HUES6 (cell line): Measurements from ENCODE around the gene ROR2.
A peak's percentile ranks its signal among the peaks of the same experiment; 100 is the strongest.

Experiments used
- H3K27ac ChIP-seq: 2 replicates; pipeline ENCODE4 v1.7.0; 2013; ENCODE audit warnings: low read depth, mild to moderate bottlenecking, low read length, inconsistent platforms
- H3K27me3 ChIP-seq: 2 replicates; pipeline ENCODE4 v1.6.1; 2013; ENCODE audit warnings: low read length; ENCODE audit not compliant: control insufficient read depth, insufficient read depth
- H3K36me3 ChIP-seq: 2 replicates; pipeline ENCODE4 v1.6.1; 2013; ENCODE audit warnings: low read length; ENCODE audit not compliant: control insufficient read depth, insufficient read depth
- H3K4me1 ChIP-seq: 2 replicates; pipeline ENCODE4 v1.6.1; 2013; ENCODE audit warnings: low read length; ENCODE audit not compliant: control insufficient read depth, insufficient read depth
- H3K4me3 ChIP-seq: 2 replicates; pipeline ENCODE4 v1.5.1; 2013; ENCODE audit warnings: low read depth, low read length
- H3K9ac ChIP-seq: one replicate; pipeline ENCODE4 v1.6.1; 2013; ENCODE audit warnings: mild to moderate bottlenecking, low read length
- H3K9me3 ChIP-seq: 2 replicates; pipeline ENCODE4 v1.6.1; 2013; ENCODE audit warnings: low read depth, low read length; ENCODE audit not compliant: control insufficient read depth, insufficient read depth

Gene ROR2

GRCh38 chr9:91948597-91949391 lies 1.2 kb downstream of the ROR2 start:
- Histone ChIP-seq H3K9me3 (peaks cover 3% of the 10 kb centered on the region; the same call in 1 of the 2 replicates), H3K36me3 (no peaks in the 10 kb centered on the region), H3K27me3 (peaks cover 36% of the 10 kb centered on the region), H3K27ac (peak overlapping the region; percentile 72; the same call in 1 of the 2 replicates), H3K9ac (peak overlapping the region; percentile 92), H3K4me1 (peaks cover 50% of the 10 kb centered on the region), H3K4me3 (peak overlapping the region; percentile 83)

- Histone ChIP-seq H3K4me3 (peak overlapping the region; percentile 83), H3K27me3 (peaks cover 36% of the 10 kb centered on the region), H3K27ac (peak overlapping the region; percentile 72; the same call in 1 of the 2 replicates), H3K9ac (peak overlapping the region; percentile 92), H3K36me3 (no peaks in the 10 kb centered on the region), H3K4me1 (peaks cover 50% of the 10 kb centered on the region), H3K9me3 (peaks cover 3% of the 10 kb centered on the region; the same call in 1 of the 2 replicates)
Measured at GRCh38 chr9:91948101-91948596, 1.9 kb downstream of the ROR2 start.

GRCh38 chr9:91946653-91947488 lies 3.2 kb downstream of the ROR2 start:
- peaks cover 3% of the 10 kb centered on the region; the same call in 1 of the 2 replicates for H3K36me3 ChIP-seq
- peak overlapping the region; percentile 83; the same call in 1 of the 2 replicates for H3K4me3 ChIP-seq
- peaks cover 36% of the 10 kb centered on the region for H3K27me3 ChIP-seq
- H3K9me3 ChIP-seq, result peaks cover 9% of the 10 kb centered on the region; the same call in 1 of the 2 replicates
- peaks cover 50% of the 10 kb centered on the region for H3K4me1 ChIP-seq
- no peak overlapping the region for H3K27ac ChIP-seq
- peak overlapping the region; percentile 27 for H3K9ac ChIP-seq

GRCh38 chr9:91946196-91946595 lies 3.8 kb downstream of the ROR2 start:
- Histone ChIP-seq H3K9ac (peak overlapping the region; percentile 27), H3K27ac (no peak overlapping the region), H3K4me3 (peak overlapping the region; percentile 6; the same call in 1 of the 2 replicates), H3K4me1 (peaks cover 47% of the 10 kb centered on the region), H3K9me3 (peaks cover 9% of the 10 kb centered on the region; the same call in 1 of the 2 replicates), H3K36me3 (peaks cover 3% of the 10 kb centered on the region; the same call in 1 of the 2 replicates), H3K27me3 (peaks cover 30% of the 10 kb centered on the region)

- Histone ChIP-seq H3K4me1 (peaks cover 40% of the 10 kb centered on the region), H3K4me3 (no peak overlapping the region; the same call in 1 of the 2 replicates), H3K36me3 (peaks cover 3% of the 10 kb centered on the region; the same call in 1 of the 2 replicates), H3K27ac (no peak overlapping the region; the same call in 1 of the 2 replicates), H3K9ac (no peak overlapping the region), H3K27me3 (peaks cover 23% of the 10 kb centered on the region), H3K9me3 (peaks cover 9% of the 10 kb centered on the region; the same call in 1 of the 2 replicates)
Measured at GRCh38 chr9:91945277-91946085, 4.5 kb downstream of the ROR2 start.

- H3K27ac ChIP-seq, result no peak overlapping the region
- peaks cover 3% of the 10 kb centered on the region; the same call in 1 of the 2 replicates for H3K36me3 ChIP-seq
- peaks cover 20% of the 10 kb centered on the region for H3K27me3 ChIP-seq
Measured at GRCh38 chr9:91944711-91945110, 5.3 kb downstream of the ROR2 start.

GRCh38 chr9:91943478-91944470 lies 6.3 kb downstream of the ROR2 start:
- H3K27ac ChIP-seq, result no peak overlapping the region
- H3K4me1 ChIP-seq, result peaks cover 49% of the 10 kb centered on the region
- no peak overlapping the region for H3K9ac ChIP-seq
- peaks cover 20% of the 10 kb centered on the region for H3K27me3 ChIP-seq
- H3K4me3 ChIP-seq, result no peak overlapping the region
- H3K9me3 ChIP-seq, result peaks cover 9% of the 10 kb centered on the region; the same call in 1 of the 2 replicates
- peaks cover 3% of the 10 kb centered on the region; the same call in 1 of the 2 replicates for H3K36me3 ChIP-seq

More at GRCh38 chr9:91944711-91945110, 5.3 kb downstream of the ROR2 start:
- H3K9ac ChIP-seq, result no peak overlapping the region
- H3K9me3 ChIP-seq, result peaks cover 9% of the 10 kb centered on the region; the same call in 1 of the 2 replicates
- peaks cover 44% of the 10 kb centered on the region for H3K4me1 ChIP-seq
- H3K4me3 ChIP-seq, result no peak overlapping the region

GRCh38 chr9:91942201-91942600 lies 7.8 kb downstream of the ROR2 start:
- Histone ChIP-seq H3K27me3 (peaks cover 6% of the 10 kb centered on the region; the same call in 1 of the 2 replicates), H3K4me3 (no peak overlapping the region)

GRCh38 chr9:91939978-91940377 lies 10.1 kb downstream of the ROR2 start:
- H3K9me3 ChIP-seq, result peaks cover 9% of the 10 kb centered on the region; the same call in 1 of the 2 replicates
- H3K36me3 ChIP-seq, result peaks cover 3% of the 10 kb centered on the region; the same call in 1 of the 2 replicates
- no peak overlapping the region for H3K27ac ChIP-seq
- no peak overlapping the region for H3K9ac ChIP-seq
- H3K4me3 ChIP-seq, result no peak overlapping the region
- peaks cover 24% of the 10 kb centered on the region for H3K4me1 ChIP-seq
- H3K27me3 ChIP-seq, result no peaks in the 10 kb centered on the region

More at GRCh38 chr9:91942201-91942600, 7.8 kb downstream of the ROR2 start:
- Histone ChIP-seq H3K4me1 (peaks cover 38% of the 10 kb centered on the region), H3K36me3 (peaks cover 3% of the 10 kb centered on the region; the same call in 1 of the 2 replicates), H3K27ac (no peak overlapping the region), H3K9ac (no peak overlapping the region), H3K9me3 (peaks cover 9% of the 10 kb centered on the region; the same call in 1 of the 2 replicates)
